Measurements from ENCODE around the gene DNAL4. TPM values are rescaled to one million over a fixed set of nuclear protein-coding genes. Genes with fewer than 3 reads are reported as not detected.
"Not testable (repeated sequence)": the region's sequence is repeated elsewhere in the genome, so short reads cannot be mapped to it uniquely, and the experiment has no call there.

Gene DNAL4
- total RNA-seq, 2 experiments from 2014 or later: 6.7 to 7.4 TPM

DNA sequence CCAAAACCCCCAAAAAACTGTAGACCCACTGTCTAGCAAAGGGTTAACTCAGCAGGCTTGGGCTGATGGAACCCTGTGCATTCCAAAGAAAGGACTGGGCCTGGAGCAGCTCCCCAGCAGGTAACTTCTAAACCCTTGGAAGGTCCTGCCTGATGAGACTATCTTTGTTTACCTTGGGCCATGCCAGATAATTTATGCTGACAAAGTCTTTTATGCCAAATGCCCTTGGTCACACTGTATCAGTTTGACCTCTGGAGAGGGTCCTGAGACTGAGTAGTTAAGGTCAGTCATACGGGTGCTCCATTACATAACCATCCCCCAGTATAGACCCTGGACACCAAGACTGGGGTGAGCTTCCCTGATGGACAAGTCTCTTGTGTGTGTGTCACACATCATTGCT is 21.9 kb upstream of the DNAL4 start:
- no peaks in the 10 kb centered on the region for H3K36me3 Mint-ChIP-seq
- DNase-seq: no peak
- H3K27me3 Mint-ChIP-seq: no peaks in the 10 kb centered on the region
- no peaks in the 10 kb centered on the region for H3K4me1 Mint-ChIP-seq
- H3K27ac Mint-ChIP-seq: no peak overlapping the region
- H3K4me3 Mint-ChIP-seq: no peak overlapping the region
- no peaks in the 10 kb centered on the region for H3K9me3 Mint-ChIP-seq

DNA sequence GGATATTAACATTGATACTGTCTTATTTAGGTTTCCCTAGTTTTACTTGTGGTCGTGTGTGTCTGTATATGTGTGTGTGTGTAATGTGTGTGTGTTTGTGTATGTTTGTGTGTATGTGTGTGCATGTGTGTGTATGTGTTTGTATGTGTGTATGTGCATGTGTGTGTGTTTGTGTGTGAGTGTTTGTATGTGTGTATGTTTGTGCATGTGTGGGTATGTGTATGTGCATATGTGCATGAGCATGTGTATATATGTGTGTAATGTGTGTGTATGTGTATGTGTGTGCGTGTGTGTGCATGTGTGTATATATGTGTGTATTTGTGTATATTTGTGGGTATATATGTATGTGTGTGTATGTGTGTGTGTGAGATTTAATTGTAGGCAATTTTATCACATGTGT is 17.3 kb upstream of the DNAL4 start:
- Mint-ChIP-seq H3K36me3 (no peaks in the 10 kb centered on the region), H3K9me3 (peaks cover 7% of the 10 kb centered on the region), H3K4me1 (no peaks in the 10 kb centered on the region), H3K27me3 (no peaks in the 10 kb centered on the region), H3K4me3 (no peak overlapping the region), H3K27ac (no peak overlapping the region)
- DNase-seq: no peak

DNA sequence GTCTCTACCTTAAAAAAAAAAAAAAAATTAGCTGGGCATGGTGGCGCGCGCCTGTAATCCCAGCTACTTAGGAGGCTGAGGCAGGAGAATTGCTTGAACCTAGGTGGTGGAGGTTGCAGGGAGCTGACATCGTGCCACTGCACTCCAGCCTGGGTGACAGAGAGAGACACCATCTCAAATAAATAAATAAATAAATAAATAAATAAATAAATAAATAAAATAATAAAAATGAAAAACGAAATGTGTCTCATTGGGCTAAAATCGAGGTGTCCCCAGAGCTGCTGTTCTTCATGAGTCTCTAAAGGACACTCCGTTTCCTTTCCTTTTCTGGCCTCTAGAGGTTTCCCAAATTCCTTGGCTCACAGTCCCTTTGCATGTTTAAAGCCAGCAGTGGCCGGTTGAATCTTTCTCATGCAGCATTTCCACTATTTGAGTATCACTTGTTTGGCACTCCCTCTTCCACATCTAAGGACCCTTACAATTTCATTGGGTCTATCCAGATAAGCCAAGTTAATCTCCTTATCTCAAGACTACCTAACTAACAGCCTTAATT is 11.2 kb upstream of the DNAL4 start:
- H3K36me3 Mint-ChIP-seq, H3K9me3 Mint-ChIP-seq, DNase-seq, H3K4me3 Mint-ChIP-seq, H3K4me1 Mint-ChIP-seq, H3K27ac Mint-ChIP-seq: not testable (repeated sequence)
- H3K27me3 Mint-ChIP-seq: peaks cover 15% of the 10 kb centered on the region

DNA sequence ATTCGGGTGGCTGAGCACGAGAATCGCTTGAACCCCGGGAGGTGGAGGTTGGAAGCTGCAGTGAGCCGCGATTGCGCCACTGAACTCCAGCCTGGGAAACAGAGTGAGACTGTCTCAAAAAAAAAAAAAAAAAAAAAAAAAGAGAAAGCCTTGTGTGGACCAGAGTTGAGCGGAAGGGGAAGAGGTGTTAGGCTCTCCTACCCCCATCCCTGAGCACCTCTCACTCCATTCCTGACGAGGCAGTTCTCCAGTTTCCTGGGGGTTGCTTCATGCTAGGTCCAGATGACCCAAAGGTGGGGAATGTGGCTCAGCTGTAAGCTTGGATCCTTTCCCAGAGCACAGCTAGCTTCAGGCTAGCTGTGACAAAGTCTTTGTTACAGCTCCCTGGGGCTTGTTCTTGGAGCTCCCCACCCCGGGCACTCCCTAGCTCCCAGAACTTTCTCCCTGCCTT is 8.8 kb upstream of the DNAL4 start:
- H3K36me3 Mint-ChIP-seq: no peaks in the 10 kb centered on the region
- no peak overlapping the region for H3K4me3 Mint-ChIP-seq
- H3K4me1 Mint-ChIP-seq: peaks cover 11% of the 10 kb centered on the region
- no peak overlapping the region for H3K27ac Mint-ChIP-seq
- peaks cover 1% of the 10 kb centered on the region for H3K9me3 Mint-ChIP-seq
- peaks cover 15% of the 10 kb centered on the region for H3K27me3 Mint-ChIP-seq
- no peak for DNase-seq

DNA sequence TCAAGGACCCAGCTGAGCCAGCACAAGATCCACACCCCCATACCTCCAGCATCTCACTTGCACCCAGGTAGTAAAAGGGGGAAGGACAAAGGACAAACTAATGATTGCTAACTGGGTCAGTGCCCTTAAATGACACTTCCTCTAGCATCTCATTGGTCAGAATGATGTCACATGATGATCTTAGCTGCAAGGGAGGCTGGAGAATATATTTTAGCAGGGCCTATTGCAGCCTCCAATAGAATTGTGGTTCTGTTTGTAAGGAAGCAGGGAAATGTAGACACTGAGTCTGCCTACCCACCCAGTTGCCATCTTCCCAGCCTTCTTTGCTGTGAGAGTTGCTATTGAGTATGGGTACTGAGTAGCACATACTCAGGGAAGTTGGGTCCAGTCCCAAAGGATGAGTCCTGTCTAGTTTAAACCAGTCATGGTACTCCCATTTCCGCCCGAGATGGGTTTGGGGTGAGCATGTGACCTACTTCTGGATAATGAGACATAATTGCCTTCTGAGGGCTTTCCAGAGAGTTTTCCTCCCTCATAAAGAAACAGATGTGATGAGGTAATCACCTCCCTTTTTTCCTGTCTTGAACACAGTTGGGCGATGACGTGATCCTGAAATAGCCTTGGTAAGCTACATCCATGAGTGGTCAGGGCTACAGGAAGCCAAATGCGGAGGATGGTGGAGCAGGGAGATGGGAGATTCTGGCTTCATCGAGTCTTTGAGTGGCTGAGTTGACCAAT is 5.5 kb upstream of the DNAL4 start:
- Mint-ChIP-seq H3K27ac (no peak overlapping the region), H3K4me3 (no peak overlapping the region), H3K4me1 (peaks cover 13% of the 10 kb centered on the region), H3K27me3 (peaks cover 15% of the 10 kb centered on the region), H3K36me3 (no peaks in the 10 kb centered on the region), H3K9me3 (peaks cover 1% of the 10 kb centered on the region)
- DNase-seq: no peak

DNA sequence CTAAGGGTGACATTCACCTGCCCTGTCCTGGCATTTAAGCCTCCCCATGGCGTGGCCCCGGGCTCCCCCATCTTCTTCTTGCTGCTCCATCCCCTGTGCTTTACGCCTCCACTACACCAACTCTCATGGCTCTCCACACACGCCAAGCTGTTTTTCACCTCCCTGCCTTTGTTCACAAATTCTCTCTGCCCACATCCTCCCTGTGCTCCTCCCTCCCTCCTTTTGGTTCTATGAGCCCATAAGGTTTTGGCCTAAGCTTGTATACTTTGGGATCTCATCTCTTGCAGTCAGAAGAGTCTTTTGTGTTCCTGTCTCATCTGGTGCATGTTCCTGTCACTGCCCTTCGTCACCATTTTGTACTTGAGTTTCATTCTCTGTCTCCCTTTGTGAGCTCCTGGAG is 4.6 kb upstream of the DNAL4 start:
- Mint-ChIP-seq H3K27ac (no peak overlapping the region), H3K9me3 (peaks cover 1% of the 10 kb centered on the region), H3K27me3 (peaks cover 11% of the 10 kb centered on the region), H3K36me3 (no peaks in the 10 kb centered on the region), H3K4me3 (no peak overlapping the region), H3K4me1 (peaks cover 16% of the 10 kb centered on the region)
- DNase-seq: no peak

DNA sequence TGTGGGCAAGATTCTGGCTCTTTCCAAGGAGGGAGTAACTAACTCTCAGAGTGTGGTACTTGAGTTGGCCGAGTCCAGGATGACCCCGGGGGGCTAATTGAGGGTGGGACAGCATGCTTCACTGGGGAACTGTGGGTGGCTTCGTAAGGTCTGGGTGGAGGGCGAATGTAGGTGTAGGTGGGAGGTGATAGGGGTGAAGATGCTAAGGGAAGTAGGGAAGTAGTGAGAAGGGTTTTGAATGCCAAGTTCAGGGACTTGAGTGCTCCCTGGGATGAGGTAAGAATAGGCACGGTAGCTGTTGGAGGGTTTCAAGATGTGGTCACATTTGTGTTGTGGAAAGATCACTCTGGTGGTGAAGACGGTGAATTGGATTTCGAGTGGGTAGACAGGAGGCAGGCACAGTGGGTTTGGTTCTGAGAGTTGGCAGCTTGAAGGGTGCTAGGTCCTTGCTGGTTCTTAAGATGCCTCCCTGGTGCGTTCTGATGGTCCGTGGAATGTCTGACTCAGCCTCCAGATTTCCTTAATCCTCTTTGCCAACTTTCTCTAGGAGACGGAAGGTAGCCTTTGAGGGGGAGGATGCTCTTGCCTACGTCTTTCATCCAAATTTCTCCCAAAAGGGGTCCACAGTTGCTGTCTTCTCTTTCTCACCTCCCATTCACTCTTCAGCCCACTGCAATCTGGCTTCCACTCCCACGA is 2.5 kb upstream of the DNAL4 start:
- Mint-ChIP-seq H3K27ac (no peak overlapping the region), H3K9me3 (peaks cover 1% of the 10 kb centered on the region), H3K36me3 (no peaks in the 10 kb centered on the region), H3K4me1 (peaks cover 21% of the 10 kb centered on the region), H3K4me3 (no peak overlapping the region), H3K27me3 (no peaks in the 10 kb centered on the region)
- DNase-seq: no peak

DNA sequence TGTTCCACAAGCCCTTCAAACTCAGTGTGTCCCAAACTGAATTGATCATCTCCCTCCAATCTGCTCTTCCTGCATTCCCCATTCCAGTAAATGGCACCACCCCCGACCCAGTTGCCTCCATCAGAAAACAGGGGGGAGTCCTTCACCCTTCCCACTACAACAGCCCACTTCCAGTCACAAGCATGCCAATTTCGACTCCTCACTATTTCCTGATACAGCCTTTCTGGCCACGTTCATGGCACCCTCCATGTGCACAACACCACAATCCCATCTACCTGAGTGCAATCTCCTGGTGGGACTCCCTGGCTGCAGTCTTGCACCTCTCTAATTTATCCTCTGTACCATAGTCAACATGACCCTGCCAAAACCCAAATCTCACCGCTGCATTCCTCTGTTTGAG is 1.6 kb upstream of the DNAL4 start:
- no peak for DNase-seq

DNA sequence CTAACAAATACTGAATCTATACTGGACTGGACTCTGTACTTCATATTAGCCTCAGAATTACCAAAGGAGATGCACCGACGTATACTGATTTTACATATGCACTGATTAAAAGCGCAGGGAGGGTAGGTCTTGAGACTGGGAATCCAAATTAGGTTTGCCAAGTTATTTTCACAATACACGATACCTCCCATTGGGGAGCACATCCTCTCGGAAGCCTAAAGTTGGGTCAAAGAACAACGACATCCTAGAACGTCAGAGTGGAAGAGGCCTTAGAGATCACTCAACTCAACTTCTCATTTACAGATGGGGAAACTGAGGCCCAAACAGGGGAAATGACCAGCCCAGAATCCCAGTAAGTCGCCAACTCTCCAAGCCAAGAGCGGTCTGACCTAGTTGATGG is 626 bp downstream of the DNAL4 start:
- Mint-ChIP-seq H3K9me3 (no peaks in the 10 kb centered on the region), H3K27ac (peak overlapping the region; percentile 72), H3K36me3 (no peaks in the 10 kb centered on the region), H3K27me3 (no peaks in the 10 kb centered on the region), H3K4me3 (peak overlapping the region; percentile 83), H3K4me1 (peaks cover 17% of the 10 kb centered on the region)
- no peak for DNase-seq

More for the DNA sequence above, 1.6 kb upstream of the DNAL4 start:
- Mint-ChIP-seq H3K27me3 (no peaks in the 10 kb centered on the region), H3K9me3 (peaks cover 1% of the 10 kb centered on the region), H3K36me3 (no peaks in the 10 kb centered on the region), H3K27ac (no peak overlapping the region), H3K4me3 (no peak overlapping the region), H3K4me1 (peaks cover 21% of the 10 kb centered on the region)

DNA sequence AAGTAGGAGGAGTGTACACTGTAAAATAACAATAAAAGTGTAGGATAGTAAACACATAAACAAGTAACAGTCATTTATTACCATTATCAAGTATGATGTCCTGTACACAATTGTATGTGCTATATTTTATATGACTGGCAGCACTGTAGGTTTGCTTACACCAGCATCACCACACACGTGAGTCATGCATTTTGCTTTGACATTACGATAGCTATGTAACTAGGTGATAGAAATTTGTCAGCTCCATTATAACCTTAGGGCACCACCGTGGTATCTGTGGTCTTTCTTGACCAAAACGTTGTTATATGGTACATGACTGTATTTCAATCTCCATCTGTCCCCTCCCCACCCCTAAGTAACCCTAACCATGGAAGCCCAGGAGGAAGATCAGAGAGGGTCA is 1.1 kb downstream of the DNAL4 start:
- peak overlapping the region; percentile 83 for H3K4me3 Mint-ChIP-seq
- H3K27ac Mint-ChIP-seq: peak overlapping the region; percentile 72
- no peaks in the 10 kb centered on the region for H3K36me3 Mint-ChIP-seq
- H3K9me3 Mint-ChIP-seq: no peaks in the 10 kb centered on the region
- H3K4me1 Mint-ChIP-seq: peaks cover 13% of the 10 kb centered on the region
- H3K27me3 Mint-ChIP-seq: no peaks in the 10 kb centered on the region
- no peak for DNase-seq

DNA sequence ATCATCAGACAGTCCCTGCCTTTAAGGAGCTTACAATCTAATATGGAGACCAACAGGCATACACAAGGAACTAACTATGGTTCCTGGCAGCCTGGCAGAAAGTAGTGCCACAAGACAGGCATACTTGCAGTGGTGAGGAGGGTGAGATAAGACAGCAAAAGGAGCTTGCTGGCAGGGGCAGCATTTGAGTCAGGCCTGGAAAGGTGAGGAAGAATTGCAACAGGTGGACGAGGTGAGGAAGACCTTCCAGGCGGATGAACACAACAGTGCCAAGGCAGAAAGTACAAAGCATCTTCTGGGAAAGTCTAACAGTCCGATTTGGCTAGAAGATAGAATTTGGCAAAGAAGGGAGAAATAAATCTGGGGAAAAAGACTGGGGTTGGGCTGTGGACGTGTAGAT is 4.3 kb downstream of the DNAL4 start:
- Mint-ChIP-seq H3K27ac (no peak overlapping the region), H3K4me1 (peaks cover 13% of the 10 kb centered on the region), H3K27me3 (no peaks in the 10 kb centered on the region), H3K4me3 (no peak overlapping the region), H3K9me3 (no peaks in the 10 kb centered on the region), H3K36me3 (no peaks in the 10 kb centered on the region)
- no peak for DNase-seq

DNA sequence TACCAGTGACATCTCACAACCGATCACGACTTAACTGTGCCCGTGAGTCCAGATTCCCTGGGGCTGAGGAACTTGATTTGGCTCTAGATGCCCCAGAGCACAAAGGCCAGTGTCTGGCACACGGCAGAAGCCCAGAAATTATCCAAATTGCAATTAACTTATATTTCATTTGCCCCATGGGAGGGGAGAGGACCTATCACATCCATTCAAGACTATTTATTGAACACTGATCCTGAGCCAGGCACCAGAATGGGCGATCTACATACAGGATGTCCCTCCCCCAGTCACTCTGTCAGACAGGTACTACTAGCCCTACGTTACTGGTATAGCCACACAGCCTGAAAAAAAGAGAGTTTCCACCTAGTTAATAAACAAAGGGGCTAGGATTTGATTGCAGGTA is 5.1 kb downstream of the DNAL4 start:
- no peaks in the 10 kb centered on the region for H3K36me3 Mint-ChIP-seq
- no peak overlapping the region for H3K4me3 Mint-ChIP-seq
- DNase-seq: no peak
- no peaks in the 10 kb centered on the region for H3K27me3 Mint-ChIP-seq
- H3K9me3 Mint-ChIP-seq: no peaks in the 10 kb centered on the region
- no peak overlapping the region for H3K27ac Mint-ChIP-seq
- H3K4me1 Mint-ChIP-seq: peaks cover 8% of the 10 kb centered on the region

DNA sequence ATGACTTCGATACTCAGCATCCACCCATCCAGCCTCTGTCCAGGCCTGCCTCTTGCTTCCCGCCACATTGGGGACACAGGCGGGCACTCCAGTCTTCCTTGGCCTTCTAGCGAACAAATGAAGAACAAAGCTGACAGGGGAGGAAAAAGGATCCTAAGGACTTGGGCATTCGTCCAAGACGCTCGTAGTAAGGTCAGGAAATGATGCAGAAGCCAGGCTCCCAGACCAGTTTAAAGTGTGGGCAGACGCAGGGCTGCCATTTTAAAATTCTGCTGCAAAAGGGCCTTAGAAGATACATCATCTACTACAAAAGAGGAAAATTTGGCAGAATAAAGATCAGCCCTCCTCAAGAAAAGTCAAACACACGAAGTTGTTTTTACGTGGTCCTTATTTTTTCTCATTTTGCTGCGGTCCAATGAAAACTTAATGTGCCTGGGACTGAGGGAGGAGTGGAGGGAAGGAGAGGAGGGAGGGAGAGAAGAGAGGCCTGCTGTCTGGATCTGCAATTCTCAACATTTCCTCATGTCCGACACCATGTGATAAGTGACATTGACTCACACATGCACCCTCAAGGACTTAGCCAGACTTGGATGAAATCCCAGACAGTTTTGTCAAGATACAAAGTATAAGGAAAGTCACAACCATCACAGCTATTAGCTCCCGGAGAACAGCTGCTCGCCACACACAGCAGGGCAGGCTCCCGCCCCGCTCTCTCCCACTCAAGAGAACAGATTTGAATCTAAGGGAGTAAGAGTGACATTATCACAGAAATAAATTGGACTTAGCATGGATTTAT is 5.7 kb downstream of the DNAL4 start:
- Mint-ChIP-seq H3K4me1 (peaks cover 6% of the 10 kb centered on the region), H3K27ac (no peak overlapping the region), H3K36me3 (no peaks in the 10 kb centered on the region), H3K4me3 (no peak overlapping the region), H3K27me3 (no peaks in the 10 kb centered on the region), H3K9me3 (no peaks in the 10 kb centered on the region)
- no peak for DNase-seq

DNA sequence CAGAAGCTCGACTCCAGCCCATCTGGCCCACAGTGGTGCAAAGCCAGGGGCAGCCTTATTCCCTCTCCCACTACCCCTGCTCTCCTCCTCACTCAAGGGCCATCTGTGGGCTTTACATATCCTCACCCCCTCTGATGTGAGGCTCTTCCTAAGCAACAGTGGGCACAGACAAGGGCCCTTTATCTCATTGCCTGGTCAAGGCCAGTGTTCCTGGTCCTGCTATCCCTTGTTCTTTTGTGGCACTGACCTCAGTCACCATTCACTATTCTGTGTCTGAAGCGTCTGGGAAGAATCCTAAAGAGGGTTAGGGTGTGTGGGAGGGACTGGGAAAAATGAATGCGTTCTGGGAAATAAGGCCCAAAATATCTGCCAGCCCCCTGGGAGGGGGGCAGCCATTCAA is 7.3 kb downstream of the DNAL4 start:
- Mint-ChIP-seq H3K4me1 (peaks cover 3% of the 10 kb centered on the region), H3K27ac (no peak overlapping the region)

DNA sequence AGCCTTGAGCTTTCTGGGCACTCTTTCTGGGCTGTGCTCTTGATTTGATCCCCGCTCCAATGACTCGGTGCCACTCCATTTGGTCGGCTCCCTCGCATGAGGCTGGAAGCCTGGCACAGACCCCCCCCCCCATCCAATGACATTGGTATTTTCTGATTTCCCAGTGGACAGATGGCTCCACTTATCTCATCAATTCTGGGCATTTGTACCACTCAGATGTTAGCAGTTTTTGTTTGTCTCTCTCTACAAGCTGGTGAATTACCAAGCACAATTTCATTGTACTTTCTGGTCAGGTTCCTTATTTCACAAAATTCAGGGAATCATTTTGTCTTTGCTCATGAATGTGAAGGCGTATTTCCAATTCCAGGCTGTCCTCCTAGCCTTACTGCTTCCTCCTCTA is 9.1 kb downstream of the DNAL4 start:
- Mint-ChIP-seq H3K27me3 (no peaks in the 10 kb centered on the region), H3K4me1 (peaks cover 3% of the 10 kb centered on the region), H3K27ac (no peak overlapping the region), H3K9me3 (no peaks in the 10 kb centered on the region), H3K36me3 (no peaks in the 10 kb centered on the region), H3K4me3 (no peak overlapping the region)
- DNase-seq: no peak

More for the DNA sequence above, 7.3 kb downstream of the DNAL4 start:
- Mint-ChIP-seq H3K9me3 (no peaks in the 10 kb centered on the region), H3K27me3 (no peaks in the 10 kb centered on the region), H3K36me3 (no peaks in the 10 kb centered on the region), H3K4me3 (no peak overlapping the region)
- no peak for DNase-seq
